Effector CD4-positive, alpha-beta T cell (primary cell): ENCODE results near the gene NUDT22.

Source experiments
- DNase-seq: peaks from one replicate; pipeline ENCODE4 v3.0.0-alpha.2; 2020

NUDT22 gene

GRCh38 chr11:64275031-64275800 lies 49.1 kb downstream of the NUDT22 start:
- no peak for DNase-seq

GRCh38 chr11:64275841-64276240 lies 49.8 kb downstream of the NUDT22 start:
- no peak for DNase-seq

- no peak for DNase-seq
These were observed 50.8 kb downstream of the NUDT22 start for GRCh38 chr11:64276653-64277431.

GRCh38 chr11:64278576-64279190 lies 52.6 kb downstream of the NUDT22 start:
- no peak for DNase-seq
